ENCODE results near the gene MRPL58.
"Not testable (repeated sequence)": the region's sequence is repeated elsewhere in the genome, so short reads cannot be mapped to it uniquely, and the experiment has no call there.

MRPL58 gene

GRCh38 chr17:74987418-74987908, 25.0 kb upstream of the MRPL58 start, which contains the start of gene CDR2L:
CDR2L (plus strand) TSS chr17:74987632; CDS start chr17:74988044, 412 bp downstream.
- DNase-seq (ENCODE audit: low read depth in 3 of 3): peak; percentile 86 to 92 (median 88)

GRCh38 chr17:74987909-74988711, 24.4 kb upstream of the MRPL58 start:
- no peak for DNase-seq (ENCODE audit: low read depth in 3 of 3)

- no peak for DNase-seq (ENCODE audit: low read depth in 3 of 3)
These were observed 21.8 kb upstream of the MRPL58 start for GRCh38 chr17:74990581-74991105.

GRCh38 chr17:74992223-74992622, 20.2 kb upstream of the MRPL58 start:
- DNase-seq (ENCODE audit: low read depth in 3 of 3): no peak

GRCh38 chr17:74994440-74994839, 18.0 kb upstream of the MRPL58 start:
- no peak for DNase-seq (ENCODE audit: low read depth in 3 of 3)

- no peak for DNase-seq (ENCODE audit: low read depth in 3 of 3)
These were observed 16.6 kb upstream of the MRPL58 start for GRCh38 chr17:74995847-74996246.

- no peak for DNase-seq (ENCODE audit: low read depth in 3 of 3)
These were observed 13.7 kb upstream of the MRPL58 start for GRCh38 chr17:74998783-74999182.

GRCh38 chr17:74999523-74999922, 12.9 kb upstream of the MRPL58 start:
- DNase-seq (ENCODE audit: low read depth in 3 of 3): no peak

GRCh38 chr17:75001915-75002843, 10.3 kb upstream of the MRPL58 start:
- DNase-seq (ENCODE audit: low read depth in 3 of 3): no peak

GRCh38 chr17:75003070-75003956, 9.2 kb upstream of the MRPL58 start:
- DNase-seq (ENCODE audit: low read depth in 3 of 3): no peak

- no peak for DNase-seq (ENCODE audit: low read depth in 3 of 3)
These were observed 8.5 kb upstream of the MRPL58 start for GRCh38 chr17:75003957-75004355.

- no peak for DNase-seq (ENCODE audit: low read depth in 3 of 3)
These were observed 8.1 kb upstream of the MRPL58 start for GRCh38 chr17:75004371-75004770.

GRCh38 chr17:75005291-75005690, 7.2 kb upstream of the MRPL58 start:
- DNase-seq (ENCODE audit: low read depth in 3 of 3): no peak

- DNase-seq (ENCODE audit: low read depth in 3 of 3): not testable (repeated sequence)
These were observed 6.4 kb upstream of the MRPL58 start for GRCh38 chr17:75006084-75006483.

- no peak for DNase-seq (ENCODE audit: low read depth in 3 of 3)
These were observed 5.8 kb upstream of the MRPL58 start for GRCh38 chr17:75006653-75007052.

- DNase-seq (ENCODE audit: low read depth in 3 of 3): no peak
These were observed 4.1 kb upstream of the MRPL58 start for GRCh38 chr17:75008373-75008772.

- no peak for DNase-seq (ENCODE audit: low read depth in 3 of 3)
These were observed 3.2 kb upstream of the MRPL58 start for GRCh38 chr17:75009139-75009724.

- DNase-seq (ENCODE audit: low read depth in 3 of 3): no peak
These were observed 1.6 kb upstream of the MRPL58 start for GRCh38 chr17:75010683-75011400.

- DNase-seq (ENCODE audit: low read depth in 3 of 3): no peak
These were observed 922 bp upstream of the MRPL58 start for GRCh38 chr17:75011401-75012095.

- DNase-seq (ENCODE audit: low read depth in 3 of 3): no peak
These were observed 449 bp upstream of the MRPL58 start for GRCh38 chr17:75012096-75012345.

Measured in stimulated activated CD4-positive, alpha-beta T cell treated with anti-CD3 and anti-CD28 coated beads, TNF-alpha, amount 100 ng/mL, for 4 hours (primary cell).